Lower leg skin (tissue), 4 donors: ENCODE results near the gene NTRK2. TPM values are rescaled to one million over a fixed set of nuclear protein-coding genes. Genes with fewer than 3 reads are reported as not detected.

Source experiments
- DNase-seq, 2 donors: peaks; one replicate each; pipeline ENCODE4 v3.0.0-alpha.2; 2019; ENCODE audit warnings: low spot score in 2 of 2
- H3K4me3 ChIP-seq: fragments of 200-600 bp; sonication (generic); 2 replicates; pipeline ENCODE4 v1.5.1; 2017; ENCODE audit warnings: mild to moderate bottlenecking, low read depth; ENCODE audit not compliant: poor library complexity, severe bottlenecking
- CTCF ChIP-seq, 3 donors: fragments of 450-650 bp; IDR thresholded peaks; one replicate each; pipeline ENCODE4 v1.5.1; 2016; ENCODE audit warnings: antibody characterized with exemption in 3 of 3, mild to moderate bottlenecking in 3 of 3, moderate library complexity in 2 of 3
- POLR2A ChIP-seq, 2 donors: fragments of 450-650 bp; IDR thresholded peaks; one replicate each; pipeline ENCODE4 v1.6.1; 2016 to 2017; ENCODE audit warnings: antibody characterized with exemption in 2 of 2, mild to moderate bottlenecking in 1 of 2, moderate library complexity in 1 of 2
- WGBS, 2 donors: methylation state at CpG; one replicate each; pipeline ENCODE4 v1.1.5; 2018; 5-methylcytosine and 5-hydroxymethylcytosine counted together
- intact Hi-C: fragments of 100-400 bp; cut with DNase I; formaldehyde crosslinking; loops from one replicate; pipeline ENCODE4 v1.15.0; 2023; ENCODE audit warnings: low total_unique reads
- total RNA-seq, 4 donors: library from RNA; depleted of rRNA; stranded (reverse); fragments of >200 nt; gene quantifications; one replicate each; pipeline ENCODE4 v1.1.0, GENCODE V29; 2016

The NTRK2 gene
- total RNA-seq, 4 donors from 2014 or later, result 6.2 to 16.3 (median 10.3) TPM

- 68 to 74% methylated on average over 3 of the region's 3 CpGs for WGBS, 2 donors
- no peak for TF ChIP-seq POLR2A (IDR thresholded peaks at IDR 0.05)
- no peak for TF ChIP-seq CTCF (IDR thresholded peaks at IDR 0.05)
- DNase-seq, result no peak
- intact Hi-C loops, result no loop called here
- H3K4me3 ChIP-seq, result no peak overlapping the region
Observed at GRCh38 chr9:85042981-85043647, 373.6 kb downstream of the NTRK2 start.

GRCh38 chr9:85045271-85045670 lies 375.7 kb downstream of the NTRK2 start:
- no peak overlapping the region for H3K4me3 ChIP-seq
- no peak for TF ChIP-seq CTCF (IDR thresholded peaks at IDR 0.05)
- TF ChIP-seq POLR2A (IDR thresholded peaks at IDR 0.05), result no peak
- 75 to 81% methylated on average over 6 of the region's 6 CpGs for WGBS, 2 donors
- intact Hi-C loops, result no loop called here
- no peak for DNase-seq

GRCh38 chr9:85046475-85046874 lies 376.9 kb downstream of the NTRK2 start:
- WGBS, 2 donors, result 84 to 88% methylated on average over 4 of the region's 4 CpGs
- TF ChIP-seq POLR2A (IDR thresholded peaks at IDR 0.05) (no peak), CTCF (IDR thresholded peaks at IDR 0.05) (no peak)
- no peak overlapping the region for H3K4me3 ChIP-seq
- intact Hi-C loops, result no loop called here
- DNase-seq, result no peak

GRCh38 chr9:85053206-85053786 lies 383.8 kb downstream of the NTRK2 start:
- no peak for DNase-seq
- TF ChIP-seq CTCF (IDR thresholded peaks at IDR 0.05), result no peak
- no peak for TF ChIP-seq POLR2A (IDR thresholded peaks at IDR 0.05)
- WGBS, 2 donors, result 54 to 58% methylated on average over 2 of the region's 2 CpGs
- H3K4me3 ChIP-seq, result no peak overlapping the region
- intact Hi-C loops, result no loop called here

- WGBS, 2 donors, result 79 to 89% methylated on average over 4 of the region's 4 CpGs
- TF ChIP-seq POLR2A (IDR thresholded peaks at IDR 0.05), result no peak
- TF ChIP-seq CTCF (IDR thresholded peaks at IDR 0.05), result no peak
- no peak overlapping the region for H3K4me3 ChIP-seq
- intact Hi-C loops, result no loop called here
- no peak for DNase-seq
Observed at GRCh38 chr9:85054017-85054416, 384.5 kb downstream of the NTRK2 start.
